MM.1S (cell line): ENCODE data around the gene HACE1.
A peak's percentile ranks its signal among the peaks of the same experiment; 100 is the strongest.

Experiments used
- DNase-seq: peaks from one replicate; pipeline ENCODE4 v3.0.0-alpha.2; 2015
- H2AFZ ChIP-seq: fragments of 300-600 bp; sonication (generic); 2 replicates; pipeline ENCODE4 v1.6.0; 2016; ENCODE audit warnings: antibody characterized with exemption, low read length
- H3F3A ChIP-seq: fragments of 300-600 bp; sonication (generic); 2 replicates; pipeline ENCODE4 v1.6.1; 2016; ENCODE audit warnings: mild to moderate bottlenecking, antibody characterized with exemption, low read length, moderate library complexity, mixed read lengths; ENCODE audit not compliant: insufficient read depth
- H3K27ac ChIP-seq: fragments of 300-600 bp; sonication (generic); 2 replicates; pipeline ENCODE4 v1.5.1; 2016; ENCODE audit warnings: mild to moderate bottlenecking, low read length
- H3K27me3 ChIP-seq: fragments of 300-600 bp; sonication (generic); replicated peaks from 2 replicates; pipeline ENCODE4 v1.6.0; 2016; ENCODE audit warnings: low read length; ENCODE audit not compliant: insufficient read depth
- H3K36me3 ChIP-seq: fragments of 300-600 bp; sonication (generic); replicated peaks from 2 replicates; pipeline ENCODE4 v1.6.1; 2016; ENCODE audit warnings: mild to moderate bottlenecking, low read length, mixed read lengths; ENCODE audit not compliant: insufficient read depth
- H3K4me1 ChIP-seq: fragments of 300-600 bp; sonication (generic); 2 replicates; pipeline ENCODE4 v1.6.1; 2016; ENCODE audit warnings: low read length, mixed read lengths
- H3K4me2 ChIP-seq: fragments of 300-600 bp; sonication (generic); 2 replicates; pipeline ENCODE4 v1.6.0; 2016; ENCODE audit warnings: low read depth, low read length
- H3K4me3 ChIP-seq: fragments of 300-600 bp; sonication (generic); 2 replicates; pipeline ENCODE4 v1.5.1; 2016; ENCODE audit warnings: low read length, mixed read lengths
- H3K79me2 ChIP-seq: fragments of 300-600 bp; sonication (generic); 2 replicates; pipeline ENCODE4 v1.6.1; 2016; ENCODE audit warnings: mixed run types, low read length, mixed read lengths
- H3K9ac ChIP-seq: fragments of 300-600 bp; sonication (generic); 2 replicates; pipeline ENCODE4 v1.6.1; 2016; ENCODE audit warnings: low read length, mixed read lengths
- H3K9me2 ChIP-seq: fragments of 300-600 bp; sonication (generic); replicated peaks from 2 replicates; pipeline ENCODE4 v1.6.1; 2016; ENCODE audit warnings: mild to moderate bottlenecking, low read length, mixed read lengths; ENCODE audit not compliant: insufficient read depth
- H3K9me3 ChIP-seq: fragments of 300-600 bp; sonication (generic); replicated peaks from 2 replicates; pipeline ENCODE4 v1.6.1; 2016; ENCODE audit warnings: mild to moderate bottlenecking, low read length, mixed read lengths; ENCODE audit not compliant: insufficient read depth
- H4K20me1 ChIP-seq: fragments of 300-600 bp; sonication (generic); 2 replicates; pipeline ENCODE4 v1.6.1; 2016; ENCODE audit warnings: mild to moderate bottlenecking, low read length, moderate library complexity, mixed read lengths; ENCODE audit not compliant: insufficient read depth
- EZH2 ChIP-seq: fragments of 300-600 bp; sonication (generic); optimal IDR thresholded peaks from 2 replicates; pipeline ENCODE3; 2017; ENCODE audit warnings: low read depth, mild to moderate bottlenecking, antibody characterized with exemption, low read length, mixed read lengths
- EZH2phosphoT487 ChIP-seq: fragments of 300-600 bp; sonication (generic); IDR thresholded peaks from 2 replicates; pipeline ENCODE4 v1.6.1; 2018; ENCODE audit warnings: antibody characterized with exemption, low read length
- TF ChIP-seq, protein P1 (sequence below): fragments of 300-600 bp; sonication (generic); IDR thresholded peaks from 2 replicates; pipeline ENCODE4 v1.5.1; 2016; ENCODE audit warnings: antibody characterized with exemption, low read length, mixed read lengths

HACE1 gene

DNA sequence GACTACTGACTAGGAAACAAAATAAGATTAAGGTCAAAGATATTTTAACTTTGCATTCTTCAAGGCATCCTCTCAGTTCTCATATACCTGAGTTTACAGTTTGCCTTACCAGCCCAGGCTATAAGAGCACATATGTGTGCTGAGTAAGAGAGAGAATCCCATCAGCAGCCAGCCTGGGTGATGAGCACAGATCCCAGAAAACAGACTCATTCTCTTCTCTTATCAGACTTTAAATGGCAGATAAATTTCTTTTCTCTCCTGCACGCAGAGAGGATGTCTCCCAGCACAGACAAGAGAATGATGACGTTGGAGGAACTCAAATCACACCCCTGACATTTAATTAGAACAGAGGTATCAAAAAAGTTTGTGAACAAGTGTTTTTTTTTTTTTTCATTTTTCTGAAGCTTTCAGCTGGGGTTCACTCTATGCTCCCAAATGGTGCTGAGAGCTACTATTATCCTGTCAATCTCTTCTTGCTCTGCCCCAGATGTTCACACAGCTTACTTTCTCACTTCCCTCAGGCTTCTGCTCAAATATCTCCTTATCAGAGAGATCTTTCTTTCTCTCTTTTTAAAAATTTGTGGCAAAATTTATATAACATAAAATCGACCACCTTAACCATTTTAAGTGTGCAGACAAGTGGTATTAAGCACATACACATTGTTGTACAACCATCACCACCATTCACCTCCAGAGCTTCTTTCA is 22.4 kb upstream of the HACE1 start:
- DNase-seq: no peak
- H3K36me3 ChIP-seq: no peaks in the 10 kb centered on the region
- H3K79me2 ChIP-seq: no peaks in the 10 kb centered on the region
- no peak overlapping the region for H3K4me3 ChIP-seq
- no peak overlapping the region for H3K9ac ChIP-seq
- no peak overlapping the region for H3K4me2 ChIP-seq
- H3K27me3 ChIP-seq: no peaks in the 10 kb centered on the region
- TF ChIP-seq EZH2 (no peak), EZH2phosphoT487 (no peak)
- TF ChIP-seq, protein P1, sequence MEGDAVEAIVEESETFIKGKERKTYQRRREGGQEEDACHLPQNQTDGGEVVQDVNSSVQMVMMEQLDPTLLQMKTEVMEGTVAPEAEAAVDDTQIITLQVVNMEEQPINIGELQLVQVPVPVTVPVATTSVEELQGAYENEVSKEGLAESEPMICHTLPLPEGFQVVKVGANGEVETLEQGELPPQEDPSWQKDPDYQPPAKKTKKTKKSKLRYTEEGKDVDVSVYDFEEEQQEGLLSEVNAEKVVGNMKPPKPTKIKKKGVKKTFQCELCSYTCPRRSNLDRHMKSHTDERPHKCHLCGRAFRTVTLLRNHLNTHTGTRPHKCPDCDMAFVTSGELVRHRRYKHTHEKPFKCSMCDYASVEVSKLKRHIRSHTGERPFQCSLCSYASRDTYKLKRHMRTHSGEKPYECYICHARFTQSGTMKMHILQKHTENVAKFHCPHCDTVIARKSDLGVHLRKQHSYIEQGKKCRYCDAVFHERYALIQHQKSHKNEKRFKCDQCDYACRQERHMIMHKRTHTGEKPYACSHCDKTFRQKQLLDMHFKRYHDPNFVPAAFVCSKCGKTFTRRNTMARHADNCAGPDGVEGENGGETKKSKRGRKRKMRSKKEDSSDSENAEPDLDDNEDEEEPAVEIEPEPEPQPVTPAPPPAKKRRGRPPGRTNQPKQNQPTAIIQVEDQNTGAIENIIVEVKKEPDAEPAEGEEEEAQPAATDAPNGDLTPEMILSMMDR: no peak
- no peaks in the 10 kb centered on the region for H3K9me3 ChIP-seq
- H3K27ac ChIP-seq: no peak overlapping the region
- H3K9me2 ChIP-seq: no peaks in the 10 kb centered on the region
- H4K20me1 ChIP-seq: no peaks in the 10 kb centered on the region
- no peaks in the 10 kb centered on the region for H3K4me1 ChIP-seq
- no peaks in the 10 kb centered on the region for H3F3A ChIP-seq
- H2AFZ ChIP-seq: no peak overlapping the region

DNA sequence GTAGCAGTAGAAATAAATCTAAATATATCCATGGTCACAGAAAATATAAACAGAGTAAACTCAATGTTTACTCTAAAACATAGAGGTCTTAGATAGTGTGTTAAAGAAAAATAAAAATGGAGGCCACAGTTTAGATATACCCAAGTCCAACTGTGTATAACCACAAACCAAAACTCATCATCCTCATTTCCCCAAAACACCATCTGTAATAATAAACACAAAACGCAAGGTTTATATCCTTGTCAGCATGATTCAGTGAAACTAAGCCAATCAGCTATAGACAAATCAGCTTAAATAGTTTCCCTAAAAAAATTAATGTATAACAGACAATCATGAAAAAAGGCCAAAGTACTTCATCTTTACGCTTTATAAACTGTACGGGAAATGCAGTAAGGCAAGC is 2.7 kb upstream of the HACE1 start:
- no peak for TF ChIP-seq EZH2
- TF ChIP-seq EZH2phosphoT487: no peak
- TF ChIP-seq, protein P1: no peak
- Histone ChIP-seq H3K27ac (no peak overlapping the region), H4K20me1 (no peaks in the 10 kb centered on the region)

DNA sequence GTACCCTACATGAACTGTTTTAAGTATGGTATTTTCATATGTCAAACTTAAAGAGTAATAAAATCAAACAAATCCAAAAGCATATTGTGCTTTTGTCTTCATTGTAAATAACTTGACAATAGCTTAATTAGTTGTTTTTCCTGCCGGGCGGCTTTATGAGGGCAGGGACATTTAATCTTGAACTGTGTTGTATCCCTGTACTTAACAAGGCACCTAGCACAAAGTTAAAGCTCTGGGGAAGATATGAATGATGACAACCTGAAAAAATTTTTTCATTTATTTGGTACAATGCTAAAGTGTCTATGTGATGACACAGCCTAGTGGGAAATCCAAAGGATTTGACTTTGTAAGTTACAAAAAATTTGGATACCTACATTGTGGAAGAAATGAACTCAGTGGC is 502 bp upstream of the HACE1 start:
- H3K36me3 ChIP-seq: no peaks in the 10 kb centered on the region
- H3F3A ChIP-seq: no peaks in the 10 kb centered on the region
- no peak for DNase-seq
- TF ChIP-seq, protein P1: no peak
- TF ChIP-seq EZH2phosphoT487 (no peak), EZH2 (no peak)
- H3K27me3 ChIP-seq: no peaks in the 10 kb centered on the region
- H3K4me2 ChIP-seq: peak overlapping the region; percentile 44
- H3K27ac ChIP-seq: no peak overlapping the region
- H3K4me3 ChIP-seq: peak overlapping the region; percentile 78
- H3K4me1 ChIP-seq: peaks cover 5% of the 10 kb centered on the region
- no peaks in the 10 kb centered on the region for H3K9me2 ChIP-seq
- H2AFZ ChIP-seq: peak overlapping the region; percentile 94
- no peak overlapping the region for H3K9ac ChIP-seq
- H4K20me1 ChIP-seq: no peaks in the 10 kb centered on the region
- H3K9me3 ChIP-seq: no peaks in the 10 kb centered on the region
- H3K79me2 ChIP-seq: 0 out of 2 replicates have a peak, but pooled peaks cover 3% of the 10 kb centered on the region

More for the DNA sequence above, 2.7 kb upstream of the HACE1 start:
- Histone ChIP-seq H3K9ac (no peak overlapping the region), H3K9me3 (no peaks in the 10 kb centered on the region), H3K27me3 (no peaks in the 10 kb centered on the region), H3F3A (no peaks in the 10 kb centered on the region), H3K79me2 (0 out of 2 replicates have a peak, but pooled peaks cover 3% of the 10 kb centered on the region), H3K4me3 (no peak overlapping the region), H3K4me2 (no peak overlapping the region), H3K4me1 (peaks cover 5% of the 10 kb centered on the region), H3K9me2 (no peaks in the 10 kb centered on the region), H3K36me3 (no peaks in the 10 kb centered on the region), H2AFZ (no peak overlapping the region)
- DNase-seq: no peak
